ENCODE data around the gene ARID5A.
A peak's percentile ranks its signal among the peaks of the same experiment; 100 is the strongest.

Gene ARID5A

DNA sequence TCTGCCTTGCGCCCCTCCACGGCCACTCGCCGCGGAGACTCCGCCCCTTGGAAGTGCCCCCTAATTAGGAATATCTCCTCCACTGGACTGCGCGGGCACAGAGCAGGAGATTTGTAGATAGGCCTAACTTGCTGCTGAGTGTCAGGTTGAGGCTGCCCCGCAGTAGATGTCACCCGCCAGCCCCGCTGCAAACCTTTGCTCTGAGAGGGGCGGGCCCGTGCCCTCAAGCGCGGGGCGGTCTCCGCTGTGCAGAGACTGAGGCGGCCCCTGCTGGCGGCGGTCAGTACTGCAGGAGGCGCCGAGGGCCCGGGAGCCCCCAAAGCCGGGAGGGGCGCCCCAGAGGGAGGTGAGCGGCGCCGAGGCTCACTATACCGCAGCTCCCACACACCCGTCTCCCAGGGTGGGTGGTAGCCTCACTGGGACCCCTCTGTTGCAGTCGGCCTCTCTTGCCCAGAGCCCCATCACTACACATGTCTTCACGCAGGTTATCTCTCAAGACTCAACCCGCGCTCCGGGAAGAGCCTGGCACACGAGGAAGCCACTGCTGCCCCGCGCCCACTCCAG lies 28.5 kb upstream of the ARID5A start:
- peak; percentile 27 to 43 for DNase-seq

DNA sequence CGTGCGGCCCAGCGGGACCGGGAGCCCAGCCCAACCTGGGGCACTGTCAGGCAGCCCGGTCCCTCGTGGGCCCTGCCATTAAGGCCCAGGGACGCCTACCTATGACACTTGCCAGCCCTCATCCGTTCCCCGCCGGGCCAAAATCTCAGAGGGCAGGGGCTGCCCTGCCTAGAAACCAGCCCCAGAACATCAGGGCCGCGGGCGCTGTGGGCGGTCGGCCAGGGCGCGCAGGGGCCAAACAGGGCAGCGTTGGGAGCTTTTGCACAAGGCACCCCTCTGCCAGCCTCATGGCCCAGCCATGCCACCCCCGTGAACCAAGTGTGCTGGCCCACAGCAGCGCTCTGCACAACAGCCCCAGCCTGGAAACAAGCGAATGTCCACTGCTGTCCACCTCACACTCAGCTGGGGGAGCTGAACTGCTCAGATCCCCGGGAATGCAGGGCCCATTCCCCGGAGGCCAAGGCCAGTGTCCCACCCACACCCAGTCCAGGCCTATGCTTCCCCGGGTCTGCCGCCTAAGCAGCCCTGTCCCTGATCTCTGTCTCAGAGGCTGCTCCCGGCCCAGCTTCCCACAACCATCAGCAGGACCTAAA lies 27.9 kb upstream of the ARID5A start:
- no peak for DNase-seq

DNA sequence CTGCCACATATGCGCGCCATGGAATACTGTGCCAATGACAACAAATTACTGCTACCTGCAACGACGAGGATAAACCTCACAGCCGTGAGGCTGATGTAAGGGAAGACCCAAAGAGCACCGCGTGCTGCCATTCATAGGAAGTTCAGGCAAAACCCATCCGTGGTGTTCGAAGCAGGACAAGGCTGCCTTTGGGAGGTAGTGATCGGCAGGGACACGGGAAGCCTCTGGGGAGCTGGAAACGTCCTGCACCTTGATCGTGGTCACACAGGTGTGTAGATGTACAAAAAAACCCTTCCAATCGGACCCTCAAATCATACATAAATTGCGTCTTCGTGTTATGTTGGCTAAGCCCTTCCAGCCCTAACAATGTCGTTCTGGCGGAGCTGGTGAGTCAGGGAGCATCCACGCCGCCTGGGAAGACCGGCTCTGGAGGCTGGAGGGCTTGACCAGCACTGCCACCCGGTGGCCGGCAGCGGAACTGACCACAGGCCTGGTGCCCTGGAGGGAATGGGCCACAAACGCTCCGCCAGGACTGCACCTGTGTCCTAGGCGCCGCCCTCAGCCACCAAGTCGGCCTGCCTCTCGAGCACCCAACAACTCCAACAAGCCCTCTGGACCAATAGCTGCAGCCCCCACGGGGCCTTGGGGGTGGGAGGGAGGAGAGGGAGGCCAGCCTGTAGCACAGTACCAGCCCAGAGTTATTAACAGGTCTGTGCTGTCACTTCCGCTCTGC lies 27.3 kb upstream of the ARID5A start:
- DNase-seq = peak; percentile 80

DNA sequence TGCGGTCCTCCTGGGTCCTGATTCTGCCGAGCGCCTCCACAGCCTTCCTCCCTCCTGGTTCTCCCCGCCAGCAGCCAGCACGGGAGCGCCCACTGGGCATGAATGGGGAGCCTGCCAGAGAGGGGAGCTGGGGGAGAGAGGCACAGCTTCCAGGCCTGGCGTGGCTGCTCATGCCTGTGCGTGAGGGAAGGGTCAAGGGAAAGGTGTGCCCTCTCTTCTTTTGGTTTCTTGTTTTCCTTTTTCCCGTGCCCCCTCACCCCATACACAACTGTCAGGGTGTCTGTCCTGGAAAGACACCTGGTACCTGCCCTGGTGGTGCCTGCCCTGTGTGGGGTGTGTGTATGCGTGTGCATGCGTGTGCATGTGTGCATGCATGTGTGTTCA lies 26.7 kb upstream of the ARID5A start:
- DNase-seq = no peak

DNA sequence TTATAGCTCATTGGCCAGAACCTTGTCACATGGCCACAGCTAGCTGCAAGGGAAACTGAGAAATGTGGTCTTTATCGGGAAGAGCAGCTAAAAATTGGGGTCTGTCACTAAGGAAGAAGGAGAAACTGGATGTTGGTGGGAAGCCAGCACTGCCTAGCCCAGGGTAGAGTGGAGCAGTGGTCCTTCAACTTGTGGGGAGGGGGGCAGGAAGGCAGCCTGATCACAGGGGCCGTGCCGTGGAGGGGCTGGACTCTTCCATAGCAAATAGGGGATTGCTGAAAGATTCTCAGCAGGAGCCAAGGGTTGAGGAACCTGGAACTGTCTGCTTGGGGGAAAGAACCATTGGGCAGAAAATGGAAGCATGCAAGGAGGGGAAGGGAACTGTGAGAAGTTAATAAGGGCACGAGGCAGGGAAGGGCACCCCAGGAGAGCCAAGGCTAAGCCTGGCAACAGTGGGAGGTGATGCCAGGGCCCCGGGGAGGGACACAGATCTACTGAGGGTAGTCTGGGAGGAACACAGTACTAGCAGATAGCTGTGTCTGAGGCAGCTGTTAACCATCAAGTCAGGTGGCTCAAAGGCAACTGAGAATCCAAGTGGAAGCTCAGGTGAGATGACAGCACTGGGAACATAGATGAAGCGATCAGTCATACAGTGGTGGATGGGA lies 25.5 kb upstream of the ARID5A start:
- no peak for DNase-seq

DNA sequence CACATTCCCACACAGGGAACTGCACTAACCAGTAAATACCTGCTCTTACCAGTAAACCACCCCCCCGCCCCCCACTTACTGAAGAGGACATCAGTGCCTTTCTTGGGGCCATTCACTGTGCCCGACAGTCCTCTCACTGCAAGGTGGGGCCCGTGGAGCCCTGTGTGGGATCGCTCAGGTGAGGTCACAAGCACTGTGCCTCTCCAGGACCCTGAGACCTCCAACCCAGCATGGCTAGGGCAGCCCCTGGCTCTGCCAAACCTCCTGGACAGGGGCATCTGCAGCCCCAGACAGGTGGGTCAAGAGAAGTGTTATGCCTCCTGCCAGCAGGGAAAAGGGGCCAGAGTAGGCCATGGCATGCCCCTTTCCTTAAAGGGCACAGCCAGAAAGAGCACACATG lies 24.7 kb upstream of the ARID5A start:
- no peak for DNase-seq

DNA sequence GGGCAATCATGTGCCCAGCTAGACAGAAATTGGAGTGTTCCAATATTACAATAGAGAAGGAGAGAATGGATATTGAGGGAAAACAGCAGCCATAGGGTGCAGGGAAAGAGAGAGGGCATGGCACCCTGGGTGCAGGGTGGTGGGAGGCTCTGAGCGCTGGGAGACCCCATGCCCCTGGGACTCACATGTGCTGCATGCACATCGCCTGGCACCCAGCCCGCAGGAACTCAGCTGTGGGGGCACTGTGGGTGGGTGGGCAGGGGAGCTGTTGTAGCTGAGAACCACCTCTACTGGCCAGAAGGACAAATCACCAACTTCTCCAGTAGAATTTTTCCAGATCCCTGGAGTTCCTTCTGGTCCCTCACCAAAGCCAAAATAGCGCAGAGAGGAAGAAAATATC lies 24.2 kb upstream of the ARID5A start:
- DNase-seq = no peak

DNA sequence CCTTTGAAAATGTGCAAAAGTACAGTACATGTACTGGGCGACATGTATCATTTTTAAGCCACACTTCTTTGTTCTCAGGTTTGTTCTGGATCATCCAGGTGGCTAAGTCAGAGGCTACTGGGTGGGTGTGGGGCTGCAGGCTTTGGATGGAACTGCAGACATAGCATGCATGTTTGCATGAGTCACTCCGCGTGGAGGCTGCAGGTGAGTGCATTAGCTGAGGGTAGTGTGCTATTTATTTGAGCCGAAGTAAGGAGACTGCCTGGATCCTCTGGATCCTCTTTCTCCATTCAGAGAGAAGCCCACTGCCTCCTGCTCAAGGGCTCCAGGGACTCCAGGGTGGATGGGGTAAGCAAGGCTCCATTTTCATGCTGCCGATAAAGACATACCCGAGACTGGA lies 22.0 kb upstream of the ARID5A start:
- DNase-seq = no peak

DNA sequence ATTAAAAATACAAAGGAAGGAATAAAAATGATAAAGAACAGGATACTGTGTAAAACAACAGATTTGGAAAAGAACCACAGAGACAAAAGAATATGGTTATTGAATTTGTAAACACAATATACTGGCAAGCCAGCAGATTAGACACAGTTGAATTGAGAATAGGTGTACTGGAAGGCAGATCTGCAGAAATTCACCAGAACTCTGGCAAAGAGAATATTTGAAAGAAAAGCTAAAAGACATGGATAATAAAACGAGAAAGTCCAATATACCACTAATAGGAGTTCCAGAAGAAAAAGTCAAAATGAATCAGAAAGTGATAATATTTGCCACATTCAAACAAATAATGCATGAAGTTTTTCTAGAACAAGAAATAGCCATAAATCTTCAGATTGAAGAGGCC lies 19.5 kb upstream of the ARID5A start:
- DNase-seq = no peak

DNA sequence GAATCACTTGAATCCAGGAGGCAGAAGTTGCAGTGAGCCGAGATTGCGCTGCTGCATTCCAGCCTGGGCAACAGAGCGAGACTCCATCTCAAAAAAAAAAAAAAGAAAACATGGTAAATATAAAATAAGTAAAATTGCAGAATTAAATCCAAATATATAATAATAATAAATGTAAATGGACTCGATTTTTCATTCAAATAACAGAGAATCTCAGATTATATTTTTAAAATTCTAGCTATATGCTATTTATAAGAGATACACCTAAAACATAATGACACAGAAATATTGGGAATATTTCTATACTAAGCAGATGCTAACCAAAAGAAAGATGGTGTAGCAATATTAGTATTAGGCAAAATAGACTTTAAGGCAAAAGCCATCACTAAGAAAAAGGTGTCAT lies 16.3 kb upstream of the ARID5A start:
- no peak for DNase-seq

DNA sequence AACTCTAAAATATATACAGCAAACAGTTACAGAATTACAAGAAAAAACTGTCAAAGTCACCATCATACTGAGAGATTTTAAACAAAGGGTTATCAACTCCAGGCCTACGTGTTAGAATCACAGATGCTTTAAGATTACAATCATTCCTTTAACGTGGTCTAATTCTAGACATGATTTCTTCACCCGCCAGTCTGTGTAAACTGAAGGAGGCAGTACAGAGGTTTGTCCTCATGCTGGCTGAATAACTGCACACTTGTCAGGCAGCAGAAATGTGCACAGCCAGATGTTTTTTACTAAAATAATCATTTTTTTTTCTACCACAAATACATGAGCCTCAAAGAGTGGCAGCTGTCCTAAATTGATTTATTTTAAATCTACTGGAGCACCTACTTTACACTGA lies 15.9 kb upstream of the ARID5A start:
- no peak for DNase-seq

DNA sequence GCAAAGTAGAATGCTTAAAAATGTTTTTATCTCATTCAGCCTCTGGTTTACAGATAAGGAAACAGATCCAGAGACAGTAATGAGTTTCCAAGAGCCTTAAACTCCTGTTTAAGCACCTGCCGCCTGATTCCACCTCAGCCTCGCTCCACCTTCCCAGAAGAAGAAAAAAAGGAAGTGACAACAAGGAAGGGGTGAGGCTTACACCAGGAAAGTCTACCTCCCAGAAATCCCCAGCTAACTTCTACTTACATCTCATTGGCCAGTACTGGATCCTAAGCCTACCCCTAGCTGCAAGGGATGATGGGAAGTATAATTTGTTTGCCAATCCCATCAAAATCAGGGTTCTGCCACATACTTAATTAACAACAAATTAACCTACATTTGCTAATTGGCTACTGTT lies 15.3 kb upstream of the ARID5A start:
- no peak for DNase-seq

DNA sequence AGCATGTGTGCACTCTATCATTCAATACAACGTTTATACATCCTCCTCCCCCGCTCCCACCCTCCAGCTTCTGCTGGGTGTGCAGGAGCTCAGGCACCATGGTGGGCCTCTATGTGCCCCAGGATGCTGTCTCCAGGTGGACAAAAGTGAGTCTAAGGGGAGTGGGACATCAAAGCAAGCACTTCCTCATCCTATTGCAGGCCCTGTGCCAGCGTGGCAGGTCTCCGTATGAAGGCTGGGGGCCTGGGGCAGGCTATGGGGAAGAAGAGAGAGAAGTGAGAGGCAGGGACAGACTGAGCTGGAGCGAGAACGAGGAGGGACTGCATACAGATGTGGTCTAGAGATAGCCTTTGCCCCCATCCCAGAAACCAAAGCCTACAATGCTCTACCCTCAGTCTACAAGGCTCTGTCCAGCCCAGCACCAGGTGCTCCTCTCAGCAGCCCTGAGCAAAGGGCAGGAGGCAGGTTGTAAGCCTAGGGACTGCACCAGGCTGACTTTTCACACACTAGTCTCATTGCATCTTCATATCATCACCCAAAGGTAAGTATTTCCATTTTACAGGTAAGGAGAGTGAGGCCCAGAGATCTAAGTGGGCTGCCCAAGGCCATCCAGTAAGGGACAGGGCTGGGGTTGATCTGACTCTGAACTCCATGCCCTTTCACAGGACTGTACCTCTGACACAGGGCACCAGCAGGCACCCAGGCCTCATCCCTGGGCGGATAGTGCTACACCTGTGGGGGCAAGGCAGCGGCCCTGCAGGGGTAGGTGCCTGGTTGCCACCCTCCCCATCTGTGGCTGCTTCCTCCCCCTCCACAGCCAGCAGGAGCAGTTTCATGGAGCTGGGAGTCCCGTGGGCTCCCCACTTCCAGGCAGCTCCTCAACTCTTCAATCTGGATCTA lies 14.0 kb upstream of the ARID5A start:
- DNase-seq = no peak

DNA sequence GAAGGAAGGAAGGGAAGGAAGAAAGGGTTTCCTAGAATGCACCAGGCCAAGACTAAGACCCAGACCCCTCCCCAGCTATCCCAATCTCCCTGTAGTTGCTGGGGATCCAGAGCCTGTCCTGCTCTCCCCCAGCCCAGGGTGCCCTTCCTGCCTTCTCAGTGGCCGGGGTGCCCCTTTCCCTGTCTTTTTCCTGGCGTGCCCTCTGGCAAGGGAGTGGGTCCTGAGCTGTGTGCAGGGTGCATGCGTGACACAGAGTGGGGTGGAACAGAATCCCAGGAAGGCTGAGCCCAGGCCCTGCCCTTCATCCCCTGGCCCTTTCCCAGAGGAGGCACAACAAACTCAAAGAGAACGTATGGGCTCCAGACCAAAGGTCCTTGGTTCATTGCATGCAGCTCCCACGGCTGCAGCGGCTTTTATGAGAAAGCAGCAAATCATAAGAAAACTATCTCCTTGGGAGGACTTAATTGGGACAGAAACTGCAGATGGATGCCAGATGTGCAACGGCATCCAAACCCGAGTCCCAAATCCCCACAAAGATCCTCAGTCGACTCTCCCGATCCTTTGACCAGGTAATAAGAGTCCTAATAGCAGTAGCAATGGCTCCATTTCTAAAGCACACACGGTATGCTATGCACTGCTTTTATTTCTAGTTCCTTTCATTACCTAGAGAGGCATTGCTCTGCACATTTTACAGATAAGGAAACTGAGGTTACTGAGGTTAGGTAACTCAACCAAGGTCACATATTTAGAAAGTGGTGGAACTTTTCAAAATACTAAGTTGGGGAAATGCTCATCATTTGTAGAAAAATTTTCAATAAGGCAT lies 12.7 kb upstream of the ARID5A start:
- no peak for DNase-seq

DNA sequence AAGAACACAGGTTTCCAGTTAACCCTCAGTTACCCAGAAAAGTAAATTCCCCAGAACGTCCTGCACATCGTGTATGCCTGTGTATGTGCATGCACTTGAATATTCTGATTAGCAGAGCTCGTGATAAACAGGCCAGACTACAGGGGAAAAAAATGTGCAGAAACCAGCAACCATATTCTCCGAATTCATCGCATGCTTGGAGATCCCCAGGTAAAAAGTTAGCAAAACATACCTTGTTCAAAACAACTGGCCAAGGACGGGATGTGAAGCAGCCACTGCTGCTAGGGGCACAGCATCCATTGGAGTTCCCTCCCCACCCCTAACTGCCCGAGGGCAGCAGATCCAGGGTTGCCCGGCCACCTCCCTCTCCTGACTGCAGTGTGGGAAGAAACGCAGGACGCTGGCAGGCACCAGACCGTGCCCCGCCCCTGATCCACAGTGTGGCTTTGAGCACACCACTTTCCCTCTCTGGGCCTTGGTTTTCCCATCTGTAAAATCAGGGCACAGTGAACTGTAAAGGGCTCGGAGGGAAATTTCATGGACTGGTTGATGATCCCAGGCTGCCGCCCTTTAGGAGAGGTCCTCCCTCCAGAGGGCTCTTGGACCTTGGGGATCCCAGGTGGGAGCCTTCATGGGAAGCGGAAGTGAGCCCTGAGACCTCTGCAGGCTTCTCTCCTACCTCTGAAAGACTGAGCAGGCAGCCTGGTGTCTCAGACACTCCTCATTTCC lies 11.9 kb upstream of the ARID5A start:
- no peak for DNase-seq

DNA sequence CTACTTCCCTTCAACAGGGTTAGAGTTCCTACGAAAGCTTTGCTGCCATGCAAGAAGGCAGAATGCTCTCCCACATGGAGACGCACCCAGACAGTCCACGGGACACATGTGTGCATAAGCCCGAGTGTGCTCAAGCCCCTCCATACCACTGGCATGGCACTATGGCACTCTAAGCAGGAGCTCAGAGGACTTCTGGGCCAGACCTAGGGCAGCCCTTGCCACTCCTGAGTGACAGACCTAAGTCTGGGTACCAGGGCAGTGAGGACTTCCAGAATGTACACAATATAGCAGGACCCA lies 11.4 kb upstream of the ARID5A start:
- DNase-seq = no peak

DNA sequence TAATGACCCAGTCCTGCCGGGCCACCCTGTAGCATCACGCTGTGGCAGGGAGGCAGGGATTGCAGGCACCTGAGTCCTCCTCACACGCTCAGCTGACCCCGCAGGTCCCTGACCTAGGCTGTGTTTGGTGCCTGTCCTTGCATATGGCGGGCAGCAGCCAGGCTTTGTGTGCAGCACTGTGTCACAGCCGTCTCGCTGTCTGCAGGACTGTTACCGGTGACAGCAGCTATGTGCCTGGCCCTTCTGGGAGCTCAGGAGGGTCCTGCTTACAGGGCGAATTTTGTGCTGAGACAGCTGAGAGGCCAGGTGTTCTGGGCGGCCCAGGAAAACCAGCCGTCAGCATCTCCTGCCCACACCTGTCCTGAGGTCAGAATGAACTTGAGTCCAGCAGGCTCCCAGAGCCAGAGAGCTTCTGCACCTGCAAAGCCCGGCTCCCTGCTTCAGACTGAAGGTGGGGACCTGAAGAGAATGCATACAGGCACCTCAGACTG lies 10.4 kb upstream of the ARID5A start:
- DNase-seq = no peak

DNA sequence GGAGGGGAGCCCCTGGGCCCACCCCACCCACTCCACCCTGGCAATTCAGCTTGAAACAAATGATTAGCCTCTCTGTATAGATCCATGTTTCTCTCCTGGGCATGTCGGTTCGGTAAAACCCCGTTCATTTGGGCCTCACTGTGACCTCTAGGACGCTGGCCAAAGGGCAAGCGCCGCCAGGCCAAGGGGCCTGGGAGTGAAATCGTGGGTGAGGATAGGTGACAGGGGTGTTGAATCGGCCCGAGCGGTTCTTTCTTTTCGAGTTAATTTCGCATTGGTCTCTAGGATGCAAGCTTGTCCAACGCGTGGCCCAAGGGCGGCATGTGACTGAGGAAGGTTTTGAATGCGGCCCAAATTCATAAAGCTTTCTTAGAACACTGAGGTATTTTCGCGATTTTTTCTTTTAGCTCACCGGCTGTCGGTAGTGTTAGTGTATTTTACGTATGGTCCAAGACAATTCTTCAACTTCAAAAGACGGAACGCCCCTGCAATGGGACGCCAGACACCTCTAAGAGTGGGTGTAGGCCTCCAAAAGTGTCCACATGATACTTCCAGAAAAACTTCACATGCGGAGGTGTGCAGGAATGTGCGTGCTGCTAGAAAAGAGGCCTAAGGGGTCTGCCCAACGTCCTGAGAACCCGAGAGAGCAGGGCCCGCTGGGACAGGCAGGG lies 9.8 kb upstream of the ARID5A start:
- no peak for DNase-seq

DNA sequence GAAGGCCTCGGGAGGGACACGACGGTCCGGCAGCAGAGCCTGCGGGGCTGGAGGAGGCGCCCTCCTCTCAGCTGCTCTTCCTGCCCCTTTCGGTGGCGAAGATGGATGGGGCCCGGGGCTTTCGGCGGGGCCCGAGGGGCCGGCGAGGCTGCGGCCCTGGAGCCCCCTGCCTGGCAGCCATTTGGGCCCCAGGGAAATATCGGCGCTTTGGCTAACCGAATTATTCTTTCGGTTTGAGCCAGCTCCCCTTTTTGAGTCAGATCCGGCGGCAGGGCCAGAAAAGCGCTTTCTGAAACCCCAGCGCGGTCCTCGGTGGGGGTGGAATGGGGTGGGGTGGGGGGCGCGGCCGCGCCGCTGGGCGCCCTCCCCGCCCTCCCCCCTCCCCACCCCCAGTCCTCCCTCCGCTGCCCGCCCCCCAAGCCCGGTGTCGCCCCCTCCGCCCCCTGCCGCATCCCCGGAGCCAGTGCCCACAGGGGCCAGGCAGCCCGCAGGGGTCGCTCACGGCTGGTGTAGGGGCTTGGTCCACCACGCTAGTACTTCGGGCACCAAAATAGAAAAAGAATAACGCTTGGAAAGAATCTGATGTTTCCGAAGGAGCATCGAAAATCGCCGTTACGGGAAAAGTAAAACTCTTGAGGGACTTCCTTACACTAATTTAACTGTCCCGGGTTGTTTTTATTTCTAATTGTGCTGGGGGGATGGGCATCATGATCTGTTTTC lies 9.1 kb upstream of the ARID5A start:
- DNase-seq = no peak

DNA sequence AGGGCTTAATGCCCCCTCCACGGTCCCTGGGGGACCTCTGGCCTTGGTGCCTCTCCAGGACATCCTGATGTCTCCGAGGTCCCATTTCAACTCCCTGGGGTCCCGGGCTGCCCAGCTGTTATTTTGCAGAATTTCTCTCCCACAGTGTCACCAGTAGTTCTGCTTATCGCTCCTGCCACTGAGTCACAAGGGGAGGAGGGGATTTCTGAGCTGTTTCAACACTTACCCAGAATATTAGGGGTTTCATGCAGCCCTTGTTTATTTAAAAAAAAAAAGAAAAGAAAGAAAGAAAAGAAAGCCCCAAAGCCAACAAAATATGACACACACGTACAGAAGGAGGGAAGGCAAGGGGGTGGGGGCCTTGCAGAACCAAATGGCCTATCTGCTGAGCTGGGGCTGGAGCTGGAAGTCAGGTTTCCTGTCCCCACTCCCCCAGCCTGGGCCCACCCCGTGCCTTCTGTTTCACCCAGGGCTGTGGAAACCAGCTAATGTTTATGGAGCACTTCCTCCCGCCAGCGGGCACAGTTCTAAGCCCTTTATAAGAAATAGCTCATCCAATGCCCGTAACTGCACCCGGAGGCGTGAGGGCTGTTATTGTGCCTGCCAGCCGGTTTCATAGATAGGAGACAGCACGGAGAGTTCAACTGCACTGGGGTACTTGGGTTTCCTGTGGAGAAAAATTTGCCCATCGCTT lies 8.4 kb upstream of the ARID5A start:
- no peak for DNase-seq

All from NCI-H2081 (cell line).